Chondrocyte (in vitro differentiated cells): ENCODE data around the gene PRKCI. TPM values are rescaled to one million over a fixed set of nuclear protein-coding genes. Genes with fewer than 3 reads are reported as not detected.
"Not testable (repeated sequence)": the region's sequence is repeated elsewhere in the genome, so short reads cannot be mapped to it uniquely, and the experiment has no call there.

ENCODE experiments used
- DNase-seq: peaks from one replicate; pipeline ENCODE4 v3.0.0; 2021; ENCODE audit warnings: mixed read lengths, low spot score
- H3K27ac Mint-ChIP-seq: one replicate; pipeline ENCODE4 v1.8.0; 2021; ENCODE audit warnings: mild to moderate bottlenecking, moderate library complexity, mixed read lengths; ENCODE audit not compliant: unreplicated experiment
- H3K27me3 Mint-ChIP-seq: 2 replicates; pipeline ENCODE4 v1.8.0; 2021; ENCODE audit warnings: low read depth, mixed read lengths
- H3K36me3 Mint-ChIP-seq: 2 replicates; pipeline ENCODE4 v1.8.0; 2021; ENCODE audit warnings: low read depth, mixed read lengths
- H3K4me1 Mint-ChIP-seq: 2 replicates; pipeline ENCODE4 v1.8.0; 2021; ENCODE audit warnings: low read depth, mild to moderate bottlenecking, mixed read lengths
- H3K4me3 Mint-ChIP-seq: one replicate; pipeline ENCODE4 v1.8.0; 2021; ENCODE audit warnings: mild to moderate bottlenecking, moderate library complexity, mixed read lengths; ENCODE audit not compliant: unreplicated experiment
- H3K9me3 Mint-ChIP-seq: 2 replicates; pipeline ENCODE4 v1.8.0; 2021; ENCODE audit warnings: low read depth, mixed read lengths
- CTCF ChIP-seq: fragments of 200-600 bp; sonication (generic); IDR thresholded peaks from 2 replicates; pipeline ENCODE4 v1.5.0; 2021; ENCODE audit warnings: antibody characterized with exemption, mild to moderate bottlenecking, moderate library complexity
- total RNA-seq: library from RNA; stranded (reverse); gene quantifications from 3 replicates; pipeline ENCODE4 v1.2.1, GENCODE V29; 2021

Gene PRKCI
- total RNA-seq, 1 donor from 2014 or later = 59.8 TPM

- peak; percentile 14 for TF ChIP-seq CTCF
- H3K4me3 Mint-ChIP-seq = peak within 1 kb of the TSS; percentile 98
Observed at GRCh38 chr3:170180908-170181885, 41.0 kb upstream of the PRKCI start, which contains the start of gene PHC3. TSS of gene PHC3 (minus strand) at chr3:170181733. CDS start at chr3:170181715, 18 bp downstream.

GRCh38 chr3:170189398-170190256, 32.6 kb upstream of the PRKCI start:
- no peak for DNase-seq
- H3K27ac Mint-ChIP-seq = no peak overlapping the region
- H3K36me3 Mint-ChIP-seq = no peaks in the 10 kb centered on the region
- peak; percentile 42 for TF ChIP-seq CTCF
- peaks cover 8% of the 10 kb centered on the region for H3K4me1 Mint-ChIP-seq
- no peaks in the 10 kb centered on the region for H3K27me3 Mint-ChIP-seq
- H3K9me3 Mint-ChIP-seq = no peaks in the 10 kb centered on the region
- H3K4me3 Mint-ChIP-seq = no peak overlapping the region

More at GRCh38 chr3:170180908-170181885, 41.0 kb upstream of the PRKCI start, which contains the start of gene PHC3:
- Mint-ChIP-seq H3K27ac (peak within 1 kb of the TSS; percentile 100), H3K9me3 (no peaks in the 10 kb centered on the region), H3K4me1 (peaks cover 20% of the 10 kb centered on the region), H3K27me3 (no peaks in the 10 kb centered on the region), H3K36me3 (peaks cover 5% of the 10 kb centered on the region)
- peak; percentile 96 for DNase-seq

- not testable (repeated sequence) for DNase-seq, H3K4me1 Mint-ChIP-seq, H3K36me3 Mint-ChIP-seq, H3K27me3 Mint-ChIP-seq, H3K27ac Mint-ChIP-seq, H3K4me3 Mint-ChIP-seq, H3K9me3 Mint-ChIP-seq
Observed at GRCh38 chr3:170195759-170196158, 26.5 kb upstream of the PRKCI start.

- no peak for TF ChIP-seq CTCF
- Mint-ChIP-seq H3K27ac (no peak overlapping the region), H3K36me3 (no peaks in the 10 kb centered on the region), H3K4me3 (no peak overlapping the region), H3K27me3 (peaks cover 5% of the 10 kb centered on the region), H3K4me1 (no peaks in the 10 kb centered on the region), H3K9me3 (peaks cover 3% of the 10 kb centered on the region)
- no peak for DNase-seq
Observed at GRCh38 chr3:170196833-170197232, 25.4 kb upstream of the PRKCI start.

- H3K27me3 Mint-ChIP-seq = peaks cover 3% of the 10 kb centered on the region
- H3K4me1 Mint-ChIP-seq = no peaks in the 10 kb centered on the region
- H3K9me3 Mint-ChIP-seq = peaks cover 3% of the 10 kb centered on the region
- no peak for DNase-seq
- H3K36me3 Mint-ChIP-seq = no peaks in the 10 kb centered on the region
- H3K27ac Mint-ChIP-seq = no peak overlapping the region
- no peak for TF ChIP-seq CTCF
- no peak overlapping the region for H3K4me3 Mint-ChIP-seq
Observed at GRCh38 chr3:170200987-170201386, 21.2 kb upstream of the PRKCI start.
